ENCODE results near the gene COL18A1. TPM values are rescaled to one million over a fixed set of nuclear protein-coding genes. Genes with fewer than 3 reads are reported as not detected.

COL18A1 gene
- total RNA-seq, 1 experiment from 2014 or later: 170 TPM

DNA sequence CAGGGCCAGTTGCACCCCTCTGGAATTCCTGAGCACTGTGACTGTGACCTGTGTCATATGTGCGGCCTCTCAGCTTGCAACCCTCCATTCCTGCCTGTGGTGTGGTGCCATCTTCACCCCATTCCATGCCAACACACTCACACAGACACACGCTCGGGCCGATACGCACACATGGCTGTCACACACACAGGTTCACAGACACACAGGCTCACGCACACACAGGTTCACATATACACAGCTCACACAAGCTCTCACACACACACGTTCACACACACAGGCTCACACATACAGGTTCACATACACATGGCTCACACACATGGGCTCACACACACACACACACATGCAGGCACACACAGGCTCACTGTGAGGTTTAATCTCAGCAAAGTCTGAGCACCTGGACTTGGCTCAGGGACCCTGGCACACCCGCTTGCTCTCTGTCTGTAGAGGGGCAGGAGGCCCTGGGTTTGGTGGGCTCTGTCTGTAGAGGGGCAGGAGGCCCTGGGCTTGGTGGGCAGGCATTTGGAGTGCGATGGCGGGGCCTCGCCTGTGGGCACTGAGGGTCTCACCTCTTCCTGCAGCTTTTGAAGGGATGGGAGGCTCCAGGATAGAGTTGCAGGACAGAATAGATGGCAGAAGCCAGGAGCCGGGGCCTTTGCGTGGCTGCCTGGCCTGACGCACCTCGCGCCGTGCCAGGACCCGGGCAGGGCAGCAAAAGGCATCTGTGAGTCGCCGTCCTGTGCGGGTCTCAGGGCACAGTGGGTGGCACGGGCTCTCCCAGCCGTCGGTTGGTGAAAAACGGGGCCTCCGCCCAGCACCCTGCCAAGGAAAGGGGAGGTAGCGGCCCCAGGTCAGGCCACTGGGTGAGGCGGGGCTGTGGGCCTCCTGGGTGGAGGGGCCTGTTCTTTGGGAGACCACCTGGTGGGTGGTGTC lies 17.1 kb downstream of the COL18A1 start:
- H3K36me3 Mint-ChIP-seq (ENCODE audit: insufficient read depth, unreplicated experiment): peaks cover 49% of the 10 kb centered on the region
- intact Hi-C loops (cut with micrococcal nuclease; ENCODE audit: unreplicated experiment): no loop called here
- no peak overlapping the region for H3K4me3 Mint-ChIP-seq (ENCODE audit: unreplicated experiment)
- ChIA-PET CTCF (interaction anchor here (0.7 kb wide), 1 partner anchor 82 kb away, joined by 3 read pairs; no protein-coding TSS in a partner anchor), POLR2A (no interaction called here)
- Histone ChIP-seq H3K27me3 (replicated peaks; ENCODE audit: control insufficient read depth, insufficient read depth, low read length) (no peaks in the 10 kb centered on the region), H3K4me1 (peaks cover 36% of the 10 kb centered on the region), H3K4me3 (ENCODE audit: low read depth, low read length) (no peak overlapping the region), H3K9me3 (no peaks in the 10 kb centered on the region), H3K36me3 (ENCODE audit: control insufficient read depth, insufficient read depth, low read length) (no peaks in the 10 kb centered on the region)
- DNase-seq: no peak
- BruUV-seq (replicated peaks): no TSS peak
- TF ChIP-seq, protein P1, sequence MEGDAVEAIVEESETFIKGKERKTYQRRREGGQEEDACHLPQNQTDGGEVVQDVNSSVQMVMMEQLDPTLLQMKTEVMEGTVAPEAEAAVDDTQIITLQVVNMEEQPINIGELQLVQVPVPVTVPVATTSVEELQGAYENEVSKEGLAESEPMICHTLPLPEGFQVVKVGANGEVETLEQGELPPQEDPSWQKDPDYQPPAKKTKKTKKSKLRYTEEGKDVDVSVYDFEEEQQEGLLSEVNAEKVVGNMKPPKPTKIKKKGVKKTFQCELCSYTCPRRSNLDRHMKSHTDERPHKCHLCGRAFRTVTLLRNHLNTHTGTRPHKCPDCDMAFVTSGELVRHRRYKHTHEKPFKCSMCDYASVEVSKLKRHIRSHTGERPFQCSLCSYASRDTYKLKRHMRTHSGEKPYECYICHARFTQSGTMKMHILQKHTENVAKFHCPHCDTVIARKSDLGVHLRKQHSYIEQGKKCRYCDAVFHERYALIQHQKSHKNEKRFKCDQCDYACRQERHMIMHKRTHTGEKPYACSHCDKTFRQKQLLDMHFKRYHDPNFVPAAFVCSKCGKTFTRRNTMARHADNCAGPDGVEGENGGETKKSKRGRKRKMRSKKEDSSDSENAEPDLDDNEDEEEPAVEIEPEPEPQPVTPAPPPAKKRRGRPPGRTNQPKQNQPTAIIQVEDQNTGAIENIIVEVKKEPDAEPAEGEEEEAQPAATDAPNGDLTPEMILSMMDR (IDR thresholded peaks at IDR 0.05; ENCODE audit: insufficient read depth in 1 of 2, low read depth in 1 of 2, low read length in 1 of 2, severe bottlenecking in 1 of 2, unreplicated experiment in 1 of 2): no peak
- H3K9me3 Mint-ChIP-seq (ENCODE audit: unreplicated experiment): no peaks in the 10 kb centered on the region
- peaks cover 13% of the 10 kb centered on the region for H3K4me1 Mint-ChIP-seq (ENCODE audit: low read depth, unreplicated experiment)
- no peaks in the 10 kb centered on the region for H3K27me3 Mint-ChIP-seq (ENCODE audit: insufficient read depth, unreplicated experiment)
- H3K27ac Mint-ChIP-seq (ENCODE audit: unreplicated experiment): peak overlapping the region; percentile 13

- peaks cover 54% of the 10 kb centered on the region for H3K36me3 Mint-ChIP-seq (ENCODE audit: insufficient read depth, unreplicated experiment)
- TF ChIP-seq, protein P1 (IDR thresholded peaks at IDR 0.05; ENCODE audit: insufficient read depth in 1 of 2, low read depth in 1 of 2, low read length in 1 of 2, severe bottlenecking in 1 of 2, unreplicated experiment in 1 of 2): no peak
- DNase-seq: peak in 1 of 2 experiments; percentile 30
- intact Hi-C loops (cut with micrococcal nuclease; ENCODE audit: unreplicated experiment): no loop called here
- no peaks in the 10 kb centered on the region for H3K9me3 Mint-ChIP-seq (ENCODE audit: unreplicated experiment)
- Histone ChIP-seq H3K4me1 (peaks cover 49% of the 10 kb centered on the region), H3K36me3 (ENCODE audit: control insufficient read depth, insufficient read depth, low read length) (no peaks in the 10 kb centered on the region), H3K27me3 (replicated peaks; ENCODE audit: control insufficient read depth, insufficient read depth, low read length) (no peaks in the 10 kb centered on the region), H3K4me3 (ENCODE audit: low read depth, low read length) (no peak overlapping the region), H3K9me3 (no peaks in the 10 kb centered on the region)
- CTCF ChIA-PET: interaction anchor here (0.6 to 1.1 kb wide), 4 partner anchors 13 to 410 kb away, joined by 3 read pairs; no protein-coding TSS in a partner anchor
- peak overlapping the region; percentile 71 for H3K27ac Mint-ChIP-seq (ENCODE audit: unreplicated experiment)
- POLR2A ChIA-PET: interaction anchor here (0.6 kb wide), 1 partner anchor 132 kb away, joined by 3 read pairs; no protein-coding TSS in a partner anchor
- no peaks in the 10 kb centered on the region for H3K27me3 Mint-ChIP-seq (ENCODE audit: insufficient read depth, unreplicated experiment)
- BruUV-seq (replicated peaks): no TSS peak
- no peak overlapping the region for H3K4me3 Mint-ChIP-seq (ENCODE audit: unreplicated experiment)
- peaks cover 13% of the 10 kb centered on the region for H3K4me1 Mint-ChIP-seq (ENCODE audit: low read depth, unreplicated experiment)
Measured at GRCh38 chr21:45423201-45423955, 18.4 kb downstream of the COL18A1 start.

Data from Caco-2 (cell line).